Measurements from ENCODE around the gene DNER. TPM values are rescaled to one million over a fixed set of nuclear protein-coding genes. Genes with fewer than 3 reads are reported as not detected.

DNER gene
- total and polyA plus RNA-seq, 2 experiments from 2014 or later, result 4.7 to 8.8 TPM

GRCh38 chr2:229582151-229582550, 132.2 kb downstream of the DNER start (continued):
- TF ChIP-seq REST (IDR thresholded peaks at IDR 0.05; ENCODE audit: unreplicated experiment), result no peak
- TF ChIP-seq ZNF114 (CRISPR knock-in tag; IDR thresholded peaks at IDR 0.05), result no peak

DNA sequence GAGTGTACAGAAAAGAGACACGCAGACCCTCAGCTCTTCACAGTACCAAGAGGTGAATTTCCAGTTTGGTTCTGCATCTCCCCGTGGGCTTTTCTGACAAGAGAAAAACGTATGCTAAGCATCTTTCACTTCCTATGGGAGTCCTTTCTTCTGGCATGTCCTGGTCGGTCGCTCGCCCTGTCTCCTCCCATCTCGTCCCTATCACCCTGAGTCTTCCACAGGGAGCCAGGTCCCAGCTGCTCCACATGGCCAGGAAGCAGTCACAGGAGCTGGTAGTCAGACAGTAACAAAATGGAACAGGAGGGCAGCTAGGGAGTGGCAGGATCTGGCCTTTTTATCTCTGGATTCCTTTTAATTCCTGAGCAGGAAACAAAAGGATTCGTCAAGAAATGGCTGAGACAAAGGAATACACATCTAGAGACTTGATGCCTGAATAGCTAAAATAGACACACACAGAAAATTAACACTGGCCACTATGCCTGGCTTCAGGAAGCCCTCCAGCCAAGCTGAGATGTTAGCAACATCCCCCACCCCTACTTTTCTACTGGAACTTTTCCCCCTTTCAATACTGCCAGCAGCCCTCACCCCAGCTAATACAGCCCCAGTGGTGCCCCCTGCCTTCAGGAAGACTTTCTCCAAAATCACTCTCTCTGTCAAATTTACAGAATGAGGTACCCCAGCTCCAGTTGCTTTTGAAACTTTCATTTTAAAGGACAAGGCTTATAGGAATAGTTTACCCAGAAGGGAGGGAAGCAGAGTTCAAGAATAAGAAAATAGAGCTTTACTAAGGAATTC, 136.1 kb downstream of the DNER start:
- peak overlapping the region; percentile 39; the same call in 1 of the 2 replicates for H2AFZ ChIP-seq
- Mint-ChIP-seq H3K9me3 (no peaks in the 10 kb centered on the region), H3K36me3 (ENCODE audit: low read depth) (no peaks in the 10 kb centered on the region), H3K4me1 (peaks cover 8% of the 10 kb centered on the region), H3K27me3 (ENCODE audit: insufficient read depth, low read depth, poor library complexity) (peaks cover 4% of the 10 kb centered on the region), H3K27ac (no peak overlapping the region), H3K4me3 (no peak overlapping the region)
- peak; percentile 75 for ATAC-seq
- H3K4me3 ChIP-seq, result no peak overlapping the region
- peak; percentile 55 for DNase-seq (ENCODE audit: low spot score)
- peaks cover 6% of the 10 kb centered on the region for H3K9me2 ChIP-seq (ENCODE audit: insufficient read depth)
- TF ChIP-seq, protein P1, sequence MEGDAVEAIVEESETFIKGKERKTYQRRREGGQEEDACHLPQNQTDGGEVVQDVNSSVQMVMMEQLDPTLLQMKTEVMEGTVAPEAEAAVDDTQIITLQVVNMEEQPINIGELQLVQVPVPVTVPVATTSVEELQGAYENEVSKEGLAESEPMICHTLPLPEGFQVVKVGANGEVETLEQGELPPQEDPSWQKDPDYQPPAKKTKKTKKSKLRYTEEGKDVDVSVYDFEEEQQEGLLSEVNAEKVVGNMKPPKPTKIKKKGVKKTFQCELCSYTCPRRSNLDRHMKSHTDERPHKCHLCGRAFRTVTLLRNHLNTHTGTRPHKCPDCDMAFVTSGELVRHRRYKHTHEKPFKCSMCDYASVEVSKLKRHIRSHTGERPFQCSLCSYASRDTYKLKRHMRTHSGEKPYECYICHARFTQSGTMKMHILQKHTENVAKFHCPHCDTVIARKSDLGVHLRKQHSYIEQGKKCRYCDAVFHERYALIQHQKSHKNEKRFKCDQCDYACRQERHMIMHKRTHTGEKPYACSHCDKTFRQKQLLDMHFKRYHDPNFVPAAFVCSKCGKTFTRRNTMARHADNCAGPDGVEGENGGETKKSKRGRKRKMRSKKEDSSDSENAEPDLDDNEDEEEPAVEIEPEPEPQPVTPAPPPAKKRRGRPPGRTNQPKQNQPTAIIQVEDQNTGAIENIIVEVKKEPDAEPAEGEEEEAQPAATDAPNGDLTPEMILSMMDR (conservative IDR thresholded peaks at IDR 0.05; ENCODE audit: low read depth in 2 of 2), result peak; percentile 64 to 67
- TF ChIP-seq ZNF331 (CRISPR knock-in tag; IDR thresholded peaks at IDR 0.05; ENCODE audit: low read depth), result no peak
- TF ChIP-seq JUNB (IDR thresholded peaks at IDR 0.05; ENCODE audit: unreplicated experiment), result no peak
- no peaks in the 10 kb centered on the region for H3K36me3 ChIP-seq (ENCODE audit: insufficient read depth)
- H3K27ac ChIP-seq (ENCODE audit: low read depth), result no peak overlapping the region
- H3K27me3 ChIP-seq (ENCODE audit: insufficient read depth), result no peaks in the 10 kb centered on the region
- no peaks in the 10 kb centered on the region for H3F3A ChIP-seq (replicated peaks; ENCODE audit: low read depth)
- no peaks in the 10 kb centered on the region for H3K79me2 ChIP-seq (replicated peaks; ENCODE audit: insufficient read depth)
- no peak overlapping the region for H3K4me2 ChIP-seq
- no peaks in the 10 kb centered on the region for H4K20me1 ChIP-seq (replicated peaks; ENCODE audit: insufficient read depth)
- H3K4me1 ChIP-seq (ENCODE audit: insufficient read depth), result peaks cover 14% of the 10 kb centered on the region; the same call in 1 of the 2 replicates

DNA sequence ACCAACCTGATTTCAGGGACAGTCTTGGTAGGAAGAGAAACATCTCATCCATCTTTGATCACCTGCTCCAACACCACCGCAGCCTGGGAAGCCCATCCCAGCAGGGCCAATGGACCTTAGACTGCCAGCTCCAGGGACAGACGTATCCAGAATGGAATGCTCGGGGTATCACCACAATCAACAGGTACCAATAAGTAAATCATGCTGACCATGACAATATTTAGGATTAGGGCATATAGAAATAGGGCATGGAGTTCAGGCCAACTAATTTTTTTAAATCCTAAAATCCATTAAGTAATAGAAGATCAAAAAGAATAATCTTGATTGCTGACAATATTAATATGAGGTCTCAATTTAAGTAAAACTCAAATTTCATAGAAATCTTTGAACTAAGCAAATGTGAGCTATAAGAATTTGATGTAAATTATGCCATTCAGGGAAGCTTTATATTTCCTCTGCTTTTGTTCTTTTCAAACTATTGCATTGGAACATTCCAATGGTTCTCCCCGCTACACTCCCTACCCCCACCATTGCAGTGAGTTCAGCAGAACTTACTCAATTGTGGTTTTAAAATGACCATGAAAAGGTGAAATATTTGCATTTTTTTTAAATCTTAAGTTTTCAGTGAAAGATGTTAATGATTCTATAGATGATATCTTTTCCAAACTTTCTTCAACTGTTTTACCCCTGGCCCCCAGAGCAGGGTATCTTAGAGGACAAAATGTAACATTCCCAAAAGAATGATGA, 138.6 kb downstream of the DNER start:
- Mint-ChIP-seq H3K9me3 (no peaks in the 10 kb centered on the region), H3K27me3 (ENCODE audit: insufficient read depth, low read depth, poor library complexity) (peaks cover 4% of the 10 kb centered on the region), H3K4me1 (peaks cover 8% of the 10 kb centered on the region), H3K27ac (no peak overlapping the region), H3K4me3 (no peak overlapping the region), H3K36me3 (ENCODE audit: low read depth) (no peaks in the 10 kb centered on the region)
- H3K27ac ChIP-seq (ENCODE audit: low read depth), result no peak overlapping the region
- no peaks in the 10 kb centered on the region for H3F3A ChIP-seq (replicated peaks; ENCODE audit: low read depth)
- H3K4me3 ChIP-seq, result no peak overlapping the region
- no peak overlapping the region; the same call in 1 of the 2 replicates for H3K4me2 ChIP-seq
- no peaks in the 10 kb centered on the region for H3K36me3 ChIP-seq (ENCODE audit: insufficient read depth)
- no peak overlapping the region for H2AFZ ChIP-seq
- peaks cover 6% of the 10 kb centered on the region for H3K9me2 ChIP-seq (ENCODE audit: insufficient read depth)
- DNase-seq (ENCODE audit: low spot score) (no peak), ATAC-seq (no peak)
- peaks cover 14% of the 10 kb centered on the region; the same call in 1 of the 2 replicates for H3K4me1 ChIP-seq (ENCODE audit: insufficient read depth)
- no peaks in the 10 kb centered on the region for H4K20me1 ChIP-seq (replicated peaks; ENCODE audit: insufficient read depth)
- H3K27me3 ChIP-seq (ENCODE audit: insufficient read depth), result no peaks in the 10 kb centered on the region
- no peaks in the 10 kb centered on the region for H3K79me2 ChIP-seq (replicated peaks; ENCODE audit: insufficient read depth)
- no peak for TF ChIP-seq POLR2AphosphoS5 (IDR thresholded peaks at IDR 0.05; ENCODE audit: low read depth)
- TF ChIP-seq STAT1 (IDR thresholded peaks at IDR 0.05; ENCODE audit: unreplicated experiment), result no peak
- no peak for TF ChIP-seq EZH2 (IDR thresholded peaks at IDR 0.05; ENCODE audit: low read depth, unreplicated experiment)

All from GM23338 (cell line).